Daoy (cell line): ENCODE results near the gene NEDD8. TPM values are rescaled to one million over a fixed set of nuclear protein-coding genes. Genes with fewer than 3 reads are reported as not detected.

Source experiments
- DNase-seq: peaks from one replicate; pipeline ENCODE4 v3.0.0-alpha.2; 2015; ENCODE audit warnings: low read depth
- total RNA-seq: library from RNA; depleted of rRNA; stranded (reverse); fragments of >200 nt; shearing (Covaris generic); gene quantifications from 2 replicates; pipeline ENCODE4 v1.2.3, GENCODE V29; 2014

Gene NEDD8
- total RNA-seq, 1 experiment from 2014 or later, result 308 TPM

- peak; percentile 33 for DNase-seq
Measured at GRCh38 chr14:24196071-24197055, 35.8 kb downstream of the NEDD8 start.

DNA sequence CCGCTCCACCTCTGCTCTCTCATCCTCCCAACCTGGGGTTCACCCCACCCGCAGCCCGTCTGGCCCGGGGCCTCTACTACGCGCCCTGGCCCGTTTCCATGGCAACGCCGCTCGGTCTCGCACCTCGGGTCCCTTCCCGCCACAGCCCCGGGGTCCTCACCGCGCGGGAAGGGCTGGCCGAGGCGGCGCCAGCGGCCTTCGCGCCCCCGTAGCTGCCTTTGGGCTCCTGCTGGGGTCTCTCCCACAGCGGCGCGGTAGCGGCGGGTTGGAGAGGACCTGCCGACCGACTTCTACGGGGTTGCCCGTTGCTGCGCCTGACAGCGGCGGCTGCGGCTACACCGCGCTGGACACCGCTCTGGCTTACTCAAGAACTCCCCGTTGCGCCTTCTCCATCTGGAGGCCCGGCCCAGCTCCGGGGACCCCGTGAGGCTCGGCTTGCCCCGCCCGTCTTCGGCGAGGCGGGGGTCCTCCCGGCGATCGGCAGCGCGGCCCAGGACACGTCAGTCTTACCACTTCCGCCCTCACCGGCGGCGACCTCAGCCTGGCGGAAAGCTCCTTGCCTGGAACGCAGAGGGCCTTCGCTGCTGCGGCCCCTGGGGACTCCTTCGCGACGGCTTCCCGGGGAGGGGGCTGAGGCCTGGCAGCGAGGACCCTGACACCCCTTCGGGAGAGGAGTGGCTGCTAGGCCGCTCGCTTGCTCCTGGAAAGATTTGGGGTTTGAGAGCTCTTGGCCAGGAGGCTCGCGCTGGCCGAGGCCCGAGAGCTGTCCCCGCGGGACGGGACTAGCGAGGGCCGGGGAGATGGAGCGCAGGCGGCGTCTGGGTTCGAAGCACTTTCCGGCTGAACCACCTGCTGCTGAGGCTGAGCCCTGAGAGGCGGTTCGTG is 36.7 kb downstream of the NEDD8 start, which contains the start of gene TM9SF1:
TSS of gene TM9SF1 (minus strand) at position 256 of the 885 bp plus-strand sequence. CDS start 422 bp downstream, outside the sequence.
- DNase-seq, result peak; percentile 95

DNA sequence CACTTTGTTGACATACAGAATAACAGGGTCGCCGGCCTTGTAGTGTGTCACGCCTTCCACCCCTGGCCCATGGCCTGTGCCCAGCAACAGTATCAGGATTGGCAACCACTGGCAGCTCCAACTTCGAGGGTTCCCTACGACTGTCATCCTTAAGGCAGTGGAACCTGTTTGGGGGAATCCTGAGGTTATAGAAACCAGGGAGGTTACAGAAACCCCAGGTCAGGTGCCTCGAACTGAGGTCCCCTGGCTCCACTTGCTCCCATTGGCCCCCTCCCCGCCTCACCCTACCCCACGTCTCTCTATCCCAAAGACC is 37.3 kb downstream of the NEDD8 start:
- no peak for DNase-seq

DNA sequence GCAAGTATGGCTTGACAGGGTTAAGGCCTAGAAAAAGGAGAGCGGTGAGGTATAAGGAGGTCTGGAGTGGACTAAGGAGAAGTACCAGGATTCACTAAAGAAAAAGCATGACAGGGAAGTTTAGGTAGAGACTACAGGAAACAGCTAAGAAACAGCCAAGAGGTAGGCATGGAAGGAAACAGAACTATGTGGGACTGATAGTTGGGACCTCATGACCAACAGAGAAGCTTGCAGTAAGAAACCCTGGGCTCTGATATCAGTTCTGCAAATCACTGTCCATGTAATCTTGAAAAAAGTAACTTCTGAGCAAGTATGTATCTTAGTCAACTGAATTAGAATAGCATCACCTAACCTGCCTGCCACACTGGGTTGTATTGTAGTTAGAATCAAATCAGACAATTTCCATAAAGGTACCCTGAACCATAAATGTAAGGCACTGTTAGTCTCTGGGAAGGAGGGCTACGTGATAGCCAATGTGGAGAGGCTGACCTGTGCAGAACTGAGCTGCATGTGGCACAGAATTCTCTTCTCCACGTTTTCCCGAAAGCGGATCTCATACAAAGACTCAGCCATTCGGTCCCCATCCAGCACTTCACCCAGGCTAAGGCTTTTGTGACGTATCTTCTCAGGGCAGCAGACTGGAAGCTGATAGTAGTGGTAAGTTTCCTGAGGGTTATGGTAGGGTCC is 37.8 kb downstream of the NEDD8 start:
- no peak for DNase-seq

DNA sequence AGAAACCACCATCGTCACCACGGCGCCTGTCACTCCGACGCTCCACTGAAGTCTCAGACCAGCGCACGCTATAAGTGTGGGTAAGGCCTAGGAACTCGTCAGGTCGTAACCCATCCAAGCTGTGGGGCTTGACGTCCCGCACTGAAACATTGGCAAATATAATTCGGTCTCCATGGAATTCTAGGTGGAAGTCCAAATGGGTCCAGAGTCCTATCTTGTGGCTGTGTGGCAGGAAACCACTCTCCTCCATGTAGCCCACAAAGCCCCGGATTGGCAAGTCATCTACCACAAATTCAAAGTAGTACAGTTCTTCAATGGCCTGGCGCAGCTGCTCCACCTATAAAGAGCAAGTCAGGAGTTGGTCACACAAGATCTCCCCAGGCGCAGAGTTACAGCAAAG is 39.2 kb downstream of the NEDD8 start:
- no peak for DNase-seq

DNA sequence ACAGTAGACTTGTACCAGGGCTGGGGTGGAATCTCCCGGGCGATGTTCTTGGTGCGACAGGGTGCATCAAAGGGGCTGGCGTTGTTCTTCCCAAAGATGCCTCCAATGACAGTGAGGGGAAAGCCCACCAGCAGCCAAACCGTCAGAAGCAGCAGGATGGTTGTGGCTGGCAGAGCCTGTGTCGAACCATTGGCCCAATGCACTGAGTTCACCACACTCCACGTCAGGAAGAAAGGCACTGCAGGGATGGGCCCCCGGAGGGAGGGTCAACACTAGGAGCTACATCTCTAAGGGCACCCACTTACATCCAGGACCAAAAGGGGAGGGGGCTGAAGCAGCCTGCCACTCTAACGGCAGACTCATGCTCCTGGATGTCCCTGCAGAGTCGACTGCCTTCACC is 41.8 kb downstream of the NEDD8 start:
- DNase-seq, result no peak

DNA sequence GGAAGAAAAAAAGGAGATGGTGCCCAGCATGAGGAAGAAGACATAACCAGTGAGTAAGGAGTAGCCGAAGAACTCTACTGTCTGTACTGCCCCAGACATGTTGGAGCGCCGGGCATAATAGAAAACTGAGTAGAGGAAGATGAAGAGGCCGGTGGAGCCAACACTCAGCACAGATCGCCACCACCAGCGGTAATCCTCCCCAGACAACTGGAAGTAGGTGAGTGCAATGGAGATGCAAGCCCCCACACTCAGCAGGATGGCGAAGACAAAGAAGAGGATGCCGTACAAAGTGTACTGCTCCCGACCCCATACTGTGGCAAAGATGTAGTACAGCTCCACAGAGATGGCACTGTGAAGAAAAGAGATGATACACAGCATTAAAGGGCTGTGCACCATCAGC is 42.7 kb downstream of the NEDD8 start:
- no peak for DNase-seq

DNA sequence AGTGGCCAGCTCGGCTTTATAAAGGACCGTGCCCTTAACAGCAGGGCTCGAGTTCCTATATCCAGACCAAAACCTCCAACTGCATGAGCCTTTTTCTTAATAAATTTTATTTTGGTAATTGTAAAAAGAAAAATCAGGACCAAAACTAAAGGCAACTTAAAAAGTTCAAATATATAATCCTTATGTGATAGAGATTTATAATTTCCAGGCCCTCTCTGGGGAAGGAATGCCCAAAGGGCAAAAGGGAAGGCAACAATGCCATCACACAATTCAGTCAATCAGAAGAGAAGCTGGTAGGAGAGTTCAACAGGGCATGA is 43.1 kb downstream of the NEDD8 start:
- DNase-seq, result no peak

- DNase-seq, result peak; percentile 99
Measured at GRCh38 chr14:24188251-24189058, 43.7 kb downstream of the NEDD8 start, which contains the start of gene IPO4. IPO4 (minus strand) TSS chr14:24188816; CDS start chr14:24188787, 29 bp downstream.

GRCh38 chr14:24187539-24187915 is 44.6 kb downstream of the NEDD8 start:
- DNase-seq, result no peak

- no peak for DNase-seq
Measured at GRCh38 chr14:24186831-24187538, 45.2 kb downstream of the NEDD8 start.

- DNase-seq, result no peak
Measured at GRCh38 chr14:24185741-24186140, 46.4 kb downstream of the NEDD8 start.

DNA sequence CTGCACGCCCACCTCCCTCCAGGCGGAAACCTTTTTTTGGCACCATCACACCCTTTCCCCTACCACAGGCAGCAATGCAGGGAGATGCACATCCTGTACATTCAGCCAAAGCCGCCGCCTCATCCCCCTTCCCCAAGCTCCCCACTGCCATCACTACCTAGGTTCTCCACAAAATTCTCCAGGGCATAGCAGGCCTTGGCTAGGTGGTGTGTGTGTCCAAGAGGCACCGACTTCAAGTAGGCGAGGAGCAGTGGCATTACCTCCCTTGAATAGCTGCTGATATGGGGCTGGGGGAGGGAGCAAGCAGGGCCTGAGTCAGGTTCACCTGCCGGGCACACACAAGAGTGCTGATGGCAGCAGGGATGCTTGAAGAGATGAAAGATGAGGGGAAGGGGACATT is 47.1 kb downstream of the NEDD8 start:
- no peak for DNase-seq

DNA sequence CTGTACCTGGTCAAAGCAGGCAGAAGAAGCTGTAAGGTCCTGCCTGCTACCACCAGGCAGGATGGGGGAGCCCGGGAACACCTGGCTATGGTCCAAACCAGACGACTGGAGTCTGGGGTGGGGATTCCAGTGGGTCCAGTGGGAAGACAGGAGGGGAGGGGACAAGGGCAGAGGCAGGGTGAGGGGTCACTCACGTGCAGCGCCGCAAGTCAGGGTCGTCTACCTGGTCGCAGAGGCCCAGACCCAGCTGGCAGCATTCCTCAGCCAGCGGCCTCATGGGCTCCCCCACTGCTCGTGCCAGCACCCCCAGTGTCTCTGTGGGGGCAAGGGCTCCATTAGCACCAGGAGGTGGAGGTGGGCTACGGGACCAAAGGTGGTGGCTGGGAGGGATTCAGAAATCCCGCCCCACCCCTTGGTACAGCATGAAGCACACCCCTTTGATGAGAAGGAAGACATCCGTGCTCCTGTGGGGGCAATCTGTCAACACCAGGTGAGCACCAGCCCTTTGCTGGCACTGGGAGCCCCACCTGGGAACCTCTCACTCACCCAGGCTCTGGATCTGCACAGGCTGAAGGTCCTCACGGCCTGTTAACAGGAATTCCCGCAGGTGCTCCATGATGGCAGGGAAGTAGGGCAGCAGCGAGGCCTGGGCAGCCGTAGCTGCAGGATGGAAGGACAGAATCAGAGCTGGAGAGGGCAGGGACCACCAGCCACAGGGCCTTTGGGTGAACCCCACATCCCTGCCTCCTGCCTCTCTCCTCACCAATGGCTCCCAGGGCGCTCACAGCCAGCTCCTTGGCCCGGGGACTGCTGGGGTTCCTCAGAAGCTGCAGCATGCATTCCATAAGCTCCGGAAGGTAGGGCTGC is 47.8 kb downstream of the NEDD8 start:
- no peak for DNase-seq

GRCh38 chr14:24183014-24183481 is 49.1 kb downstream of the NEDD8 start:
- no peak for DNase-seq

GRCh38 chr14:24182110-24182882 is 49.9 kb downstream of the NEDD8 start:
- no peak for DNase-seq

- no peak for DNase-seq
Measured at GRCh38 chr14:24181371-24182077, 50.6 kb downstream of the NEDD8 start.
